GM23338 (cell line): ENCODE results near the gene SIRT2. TPM values are rescaled to one million over a fixed set of nuclear protein-coding genes. Genes with fewer than 3 reads are reported as not detected.

Experiments used
- ATAC-seq: fragments of 200-7000 bp; cut with Tn5 transposase; 3 replicates; pipeline ENCODE4 v1.9.1; 2020
- DNase-seq: peaks from one replicate; pipeline ENCODE4 v3.0.0-alpha.2; 2015; ENCODE audit warnings: low spot score
- H2AFZ ChIP-seq: fragments of 200-600 bp; sonication (generic); 2 replicates; pipeline ENCODE4 v1.8.0; 2016; ENCODE audit warnings: antibody characterized with exemption, mild to moderate bottlenecking, moderate library complexity
- H3F3A ChIP-seq: fragments of 200-600 bp; sonication (generic); replicated peaks from 2 replicates; pipeline ENCODE4 v1.8.0; 2017; ENCODE audit warnings: antibody characterized with exemption, mixed run types, low read depth
- H3K27ac ChIP-seq: fragments of 200-600 bp; sonication (generic); 2 replicates; pipeline ENCODE4 v1.6.1; 2016; ENCODE audit warnings: low read depth
- H3K27me3 ChIP-seq: fragments of 200-600 bp; sonication (generic); 2 replicates; pipeline ENCODE4 v1.8.0; 2016; ENCODE audit warnings: mild to moderate bottlenecking, mixed run types, moderate library complexity; ENCODE audit not compliant: insufficient read depth
- H3K36me3 ChIP-seq: fragments of 200-600 bp; sonication (generic); 2 replicates; pipeline ENCODE4 v1.8.0; 2016; ENCODE audit warnings: mild to moderate bottlenecking; ENCODE audit not compliant: insufficient read depth
- H3K4me1 ChIP-seq: fragments of 200-600 bp; sonication (generic); 2 replicates; pipeline ENCODE4 v1.8.0; 2016; ENCODE audit warnings: mild to moderate bottlenecking, moderate library complexity; ENCODE audit not compliant: insufficient read depth
- H3K4me2 ChIP-seq: fragments of 200-600 bp; sonication (generic); 2 replicates; pipeline ENCODE4 v1.7.1; 2017; ENCODE audit warnings: mixed run types
- H3K4me3 ChIP-seq: fragments of 200-600 bp; sonication (generic); 2 replicates; pipeline ENCODE4 v1.6.1; 2016; ENCODE audit warnings: mixed run types
- H3K79me2 ChIP-seq: fragments of 200-600 bp; sonication (generic); replicated peaks from 2 replicates; pipeline ENCODE4 v1.8.0; 2017; ENCODE audit warnings: mild to moderate bottlenecking; ENCODE audit not compliant: insufficient read depth
- H3K9me2 ChIP-seq: fragments of 200-600 bp; sonication (generic); 2 replicates; pipeline ENCODE4 v1.8.0; 2017; ENCODE audit not compliant: insufficient read depth
- H4K20me1 ChIP-seq: fragments of 200-600 bp; sonication (generic); replicated peaks from 2 replicates; pipeline ENCODE4 v1.8.0; 2017; ENCODE audit warnings: mild to moderate bottlenecking; ENCODE audit not compliant: insufficient read depth
- H3K27ac Mint-ChIP-seq: 2 replicates; pipeline ENCODE4 v1.8.0; 2020; ENCODE audit warnings: inconsistent platforms, mild to moderate bottlenecking, moderate library complexity, mixed read lengths
- H3K27me3 Mint-ChIP-seq: 3 replicates; pipeline ENCODE4 v1.8.0; 2022; ENCODE audit warnings: low read depth, mild to moderate bottlenecking, moderate library complexity, mixed read lengths, inconsistent platforms; ENCODE audit not compliant: insufficient read depth, poor library complexity
- H3K36me3 Mint-ChIP-seq: 3 replicates; pipeline ENCODE4 v1.8.0; 2021; ENCODE audit warnings: low read depth, mild to moderate bottlenecking, inconsistent platforms, moderate library complexity, mixed read lengths
- H3K4me1 Mint-ChIP-seq: 3 replicates; pipeline ENCODE4 v1.8.0; 2020; ENCODE audit warnings: mild to moderate bottlenecking, inconsistent platforms, mixed read lengths
- H3K4me3 Mint-ChIP-seq: 3 replicates; pipeline ENCODE4 v1.8.0; 2021; ENCODE audit warnings: moderate library complexity, mild to moderate bottlenecking, inconsistent platforms, mixed read lengths
- H3K9me3 Mint-ChIP-seq: 3 replicates; pipeline ENCODE4 v1.8.0; 2020; ENCODE audit warnings: moderate library complexity, mild to moderate bottlenecking, inconsistent platforms, mixed read lengths
- CREB1 ChIP-seq: fragments of 250-450 bp; sonication (Bioruptor Pico); IDR thresholded peaks from 2 replicates; pipeline ENCODE4 v1.5.0; 2020; ENCODE audit warnings: low read depth, mild to moderate bottlenecking, moderate library complexity
- EZH2 ChIP-seq: fragments of 200-600 bp; sonication (generic); IDR thresholded peaks from one replicate; pipeline ENCODE4 v1.8.0; 2017; ENCODE audit warnings: antibody characterized with exemption, mild to moderate bottlenecking, low read depth; ENCODE audit not compliant: unreplicated experiment
- EZH2phosphoT487 ChIP-seq: fragments of 200-600 bp; sonication (generic); IDR thresholded peaks from one replicate; pipeline ENCODE4 v1.8.1; 2018; ENCODE audit warnings: antibody characterized with exemption; ENCODE audit not compliant: unreplicated experiment
- JUNB ChIP-seq: IDR thresholded peaks from one replicate; pipeline ENCODE4 v1.6.1; 2016; ENCODE audit warnings: antibody characterized with exemption; ENCODE audit not compliant: unreplicated experiment
- NANOG ChIP-seq: IDR thresholded peaks from 2 replicates; pipeline ENCODE4 v1.6.1; 2016; ENCODE audit warnings: antibody characterized with exemption, borderline replicate concordance
- POLR2AphosphoS5 ChIP-seq: IDR thresholded peaks from 2 replicates; pipeline ENCODE4 v1.6.1; 2016; ENCODE audit warnings: antibody characterized with exemption, low read depth
- STAT1 ChIP-seq: IDR thresholded peaks from one replicate; pipeline ENCODE4 v1.6.1; 2016; ENCODE audit warnings: antibody characterized with exemption; ENCODE audit not compliant: unreplicated experiment
- ZNF114 ChIP-seq: fragments of 250-450 bp; sonication (Bioruptor Pico); IDR thresholded peaks from 2 replicates; pipeline ENCODE4 v1.5.0; 2020; ENCODE audit warnings: mild to moderate bottlenecking, moderate library complexity
- ZNF331 ChIP-seq: fragments of 250-450 bp; sonication (Bioruptor Pico); IDR thresholded peaks from 2 replicates; pipeline ENCODE4 v1.5.0; 2020; ENCODE audit warnings: low read depth, mild to moderate bottlenecking, moderate library complexity
- polyA plus RNA-seq: library from polyadenylated mRNA; unstranded; fragments of >200 nt; fragmentation: Nextera tagmentation; extraction: Ambion mirVana; gene quantifications from 2 replicates; pipeline ENCODE4 v1.2.1, GENCODE V29; 2016
- total RNA-seq: library from RNA; depleted of rRNA; stranded (reverse); fragments of >200 nt; shearing (Covaris generic); gene quantifications from 2 replicates; pipeline ENCODE4 v1.2.3, GENCODE V29; 2014
- TF ChIP-seq, protein P1 (sequence below), 2 experiments: fragments of 200-600 bp in 1 of 2; sonication (generic) in 1 of 2; conservative IDR thresholded peaks; 2 replicates each; pipeline versions ENCODE4 v1.5.1 to v1.6.1; 2016 to 2017; ENCODE audit warnings: antibody characterized with exemption in 2 of 2, low read depth in 2 of 2, mild to moderate bottlenecking in 2 of 2, moderate library complexity in 1 of 2
- TF ChIP-seq, protein P2 (sequence below): IDR thresholded peaks from one replicate; pipeline ENCODE4 v1.6.1; 2018; ENCODE audit warnings: antibody characterized with exemption; ENCODE audit not compliant: unreplicated experiment
- TF ChIP-seq, protein P3 (sequence below): fragments of 250-450 bp; sonication (Bioruptor Pico); IDR thresholded peaks from 2 replicates; pipeline ENCODE4 v1.5.0; 2020; ENCODE audit warnings: mild to moderate bottlenecking, moderate library complexity
- TF ChIP-seq, protein P4 (sequence below): IDR thresholded peaks from 2 replicates; pipeline ENCODE4 v1.6.1; 2016; ENCODE audit warnings: antibody characterized with exemption

The SIRT2 gene
- total and polyA plus RNA-seq, 2 experiments from 2014 or later, result 2.7 to 8.4 TPM

DNA sequence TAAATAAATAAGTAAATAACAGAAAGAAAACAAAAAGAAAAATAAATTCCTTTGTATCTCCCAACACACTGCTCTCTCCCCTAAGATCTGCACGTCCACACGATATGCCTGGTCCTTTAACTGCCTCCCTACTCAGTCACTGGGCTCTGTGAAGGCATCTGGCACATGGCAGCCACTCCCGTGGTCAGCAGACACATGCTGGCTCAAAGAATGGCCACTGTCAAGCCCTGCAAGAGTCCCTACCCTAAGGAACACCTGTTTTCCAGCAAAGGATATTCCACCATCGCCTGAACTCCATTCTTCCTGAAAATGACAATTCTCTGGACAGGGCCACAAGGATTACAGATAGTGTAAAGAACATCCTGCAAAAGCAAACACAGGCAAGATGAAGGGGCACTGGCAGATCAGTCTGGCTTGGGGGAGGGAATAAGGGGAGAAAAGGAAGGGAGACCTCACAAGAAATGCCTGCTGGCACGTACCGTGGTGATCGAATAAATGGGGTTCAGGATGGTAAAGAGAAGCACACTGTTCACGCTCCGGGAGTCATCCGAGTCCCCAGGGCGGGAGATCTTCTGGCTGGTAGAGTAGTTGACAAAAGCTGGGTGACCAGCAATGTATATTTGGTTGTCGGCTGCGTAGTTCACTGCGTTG lies 53.9 kb downstream of the SIRT2 start:
- H3F3A ChIP-seq, result peaks cover 66% of the 10 kb centered on the region
- peaks cover 2% of the 10 kb centered on the region; the same call in 1 of the 3 replicates for H3K9me3 Mint-ChIP-seq
- no peaks in the 10 kb centered on the region for H3K9me2 ChIP-seq
- no peak overlapping the region for H3K4me2 ChIP-seq
- H3K27me3 Mint-ChIP-seq, result peaks cover 33% of the 10 kb centered on the region
- no peak for DNase-seq
- peaks cover 7% of the 10 kb centered on the region; the same call in 1 of the 2 replicates for H3K4me1 ChIP-seq
- ATAC-seq, result no peak
- peaks cover 62% of the 10 kb centered on the region for H4K20me1 ChIP-seq
- H3K27ac ChIP-seq, result peak overlapping the region; percentile 60
- H3K79me2 ChIP-seq, result peaks cover 83% of the 10 kb centered on the region
- peaks cover 26% of the 10 kb centered on the region for H3K4me1 Mint-ChIP-seq
- TF ChIP-seq, protein P1, sequence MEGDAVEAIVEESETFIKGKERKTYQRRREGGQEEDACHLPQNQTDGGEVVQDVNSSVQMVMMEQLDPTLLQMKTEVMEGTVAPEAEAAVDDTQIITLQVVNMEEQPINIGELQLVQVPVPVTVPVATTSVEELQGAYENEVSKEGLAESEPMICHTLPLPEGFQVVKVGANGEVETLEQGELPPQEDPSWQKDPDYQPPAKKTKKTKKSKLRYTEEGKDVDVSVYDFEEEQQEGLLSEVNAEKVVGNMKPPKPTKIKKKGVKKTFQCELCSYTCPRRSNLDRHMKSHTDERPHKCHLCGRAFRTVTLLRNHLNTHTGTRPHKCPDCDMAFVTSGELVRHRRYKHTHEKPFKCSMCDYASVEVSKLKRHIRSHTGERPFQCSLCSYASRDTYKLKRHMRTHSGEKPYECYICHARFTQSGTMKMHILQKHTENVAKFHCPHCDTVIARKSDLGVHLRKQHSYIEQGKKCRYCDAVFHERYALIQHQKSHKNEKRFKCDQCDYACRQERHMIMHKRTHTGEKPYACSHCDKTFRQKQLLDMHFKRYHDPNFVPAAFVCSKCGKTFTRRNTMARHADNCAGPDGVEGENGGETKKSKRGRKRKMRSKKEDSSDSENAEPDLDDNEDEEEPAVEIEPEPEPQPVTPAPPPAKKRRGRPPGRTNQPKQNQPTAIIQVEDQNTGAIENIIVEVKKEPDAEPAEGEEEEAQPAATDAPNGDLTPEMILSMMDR (conservative IDR thresholded peaks at IDR 0.05; ENCODE audit: low read depth in 2 of 2), result no peak
- TF ChIP-seq POLR2AphosphoS5, result no peak
- TF ChIP-seq, protein P2, sequence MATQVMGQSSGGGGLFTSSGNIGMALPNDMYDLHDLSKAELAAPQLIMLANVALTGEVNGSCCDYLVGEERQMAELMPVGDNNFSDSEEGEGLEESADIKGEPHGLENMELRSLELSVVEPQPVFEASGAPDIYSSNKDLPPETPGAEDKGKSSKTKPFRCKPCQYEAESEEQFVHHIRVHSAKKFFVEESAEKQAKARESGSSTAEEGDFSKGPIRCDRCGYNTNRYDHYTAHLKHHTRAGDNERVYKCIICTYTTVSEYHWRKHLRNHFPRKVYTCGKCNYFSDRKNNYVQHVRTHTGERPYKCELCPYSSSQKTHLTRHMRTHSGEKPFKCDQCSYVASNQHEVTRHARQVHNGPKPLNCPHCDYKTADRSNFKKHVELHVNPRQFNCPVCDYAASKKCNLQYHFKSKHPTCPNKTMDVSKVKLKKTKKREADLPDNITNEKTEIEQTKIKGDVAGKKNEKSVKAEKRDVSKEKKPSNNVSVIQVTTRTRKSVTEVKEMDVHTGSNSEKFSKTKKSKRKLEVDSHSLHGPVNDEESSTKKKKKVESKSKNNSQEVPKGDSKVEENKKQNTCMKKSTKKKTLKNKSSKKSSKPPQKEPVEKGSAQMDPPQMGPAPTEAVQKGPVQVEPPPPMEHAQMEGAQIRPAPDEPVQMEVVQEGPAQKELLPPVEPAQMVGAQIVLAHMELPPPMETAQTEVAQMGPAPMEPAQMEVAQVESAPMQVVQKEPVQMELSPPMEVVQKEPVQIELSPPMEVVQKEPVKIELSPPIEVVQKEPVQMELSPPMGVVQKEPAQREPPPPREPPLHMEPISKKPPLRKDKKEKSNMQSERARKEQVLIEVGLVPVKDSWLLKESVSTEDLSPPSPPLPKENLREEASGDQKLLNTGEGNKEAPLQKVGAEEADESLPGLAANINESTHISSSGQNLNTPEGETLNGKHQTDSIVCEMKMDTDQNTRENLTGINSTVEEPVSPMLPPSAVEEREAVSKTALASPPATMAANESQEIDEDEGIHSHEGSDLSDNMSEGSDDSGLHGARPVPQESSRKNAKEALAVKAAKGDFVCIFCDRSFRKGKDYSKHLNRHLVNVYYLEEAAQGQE, result no peak
- TF ChIP-seq STAT1, result no peak
- TF ChIP-seq, protein P3, sequence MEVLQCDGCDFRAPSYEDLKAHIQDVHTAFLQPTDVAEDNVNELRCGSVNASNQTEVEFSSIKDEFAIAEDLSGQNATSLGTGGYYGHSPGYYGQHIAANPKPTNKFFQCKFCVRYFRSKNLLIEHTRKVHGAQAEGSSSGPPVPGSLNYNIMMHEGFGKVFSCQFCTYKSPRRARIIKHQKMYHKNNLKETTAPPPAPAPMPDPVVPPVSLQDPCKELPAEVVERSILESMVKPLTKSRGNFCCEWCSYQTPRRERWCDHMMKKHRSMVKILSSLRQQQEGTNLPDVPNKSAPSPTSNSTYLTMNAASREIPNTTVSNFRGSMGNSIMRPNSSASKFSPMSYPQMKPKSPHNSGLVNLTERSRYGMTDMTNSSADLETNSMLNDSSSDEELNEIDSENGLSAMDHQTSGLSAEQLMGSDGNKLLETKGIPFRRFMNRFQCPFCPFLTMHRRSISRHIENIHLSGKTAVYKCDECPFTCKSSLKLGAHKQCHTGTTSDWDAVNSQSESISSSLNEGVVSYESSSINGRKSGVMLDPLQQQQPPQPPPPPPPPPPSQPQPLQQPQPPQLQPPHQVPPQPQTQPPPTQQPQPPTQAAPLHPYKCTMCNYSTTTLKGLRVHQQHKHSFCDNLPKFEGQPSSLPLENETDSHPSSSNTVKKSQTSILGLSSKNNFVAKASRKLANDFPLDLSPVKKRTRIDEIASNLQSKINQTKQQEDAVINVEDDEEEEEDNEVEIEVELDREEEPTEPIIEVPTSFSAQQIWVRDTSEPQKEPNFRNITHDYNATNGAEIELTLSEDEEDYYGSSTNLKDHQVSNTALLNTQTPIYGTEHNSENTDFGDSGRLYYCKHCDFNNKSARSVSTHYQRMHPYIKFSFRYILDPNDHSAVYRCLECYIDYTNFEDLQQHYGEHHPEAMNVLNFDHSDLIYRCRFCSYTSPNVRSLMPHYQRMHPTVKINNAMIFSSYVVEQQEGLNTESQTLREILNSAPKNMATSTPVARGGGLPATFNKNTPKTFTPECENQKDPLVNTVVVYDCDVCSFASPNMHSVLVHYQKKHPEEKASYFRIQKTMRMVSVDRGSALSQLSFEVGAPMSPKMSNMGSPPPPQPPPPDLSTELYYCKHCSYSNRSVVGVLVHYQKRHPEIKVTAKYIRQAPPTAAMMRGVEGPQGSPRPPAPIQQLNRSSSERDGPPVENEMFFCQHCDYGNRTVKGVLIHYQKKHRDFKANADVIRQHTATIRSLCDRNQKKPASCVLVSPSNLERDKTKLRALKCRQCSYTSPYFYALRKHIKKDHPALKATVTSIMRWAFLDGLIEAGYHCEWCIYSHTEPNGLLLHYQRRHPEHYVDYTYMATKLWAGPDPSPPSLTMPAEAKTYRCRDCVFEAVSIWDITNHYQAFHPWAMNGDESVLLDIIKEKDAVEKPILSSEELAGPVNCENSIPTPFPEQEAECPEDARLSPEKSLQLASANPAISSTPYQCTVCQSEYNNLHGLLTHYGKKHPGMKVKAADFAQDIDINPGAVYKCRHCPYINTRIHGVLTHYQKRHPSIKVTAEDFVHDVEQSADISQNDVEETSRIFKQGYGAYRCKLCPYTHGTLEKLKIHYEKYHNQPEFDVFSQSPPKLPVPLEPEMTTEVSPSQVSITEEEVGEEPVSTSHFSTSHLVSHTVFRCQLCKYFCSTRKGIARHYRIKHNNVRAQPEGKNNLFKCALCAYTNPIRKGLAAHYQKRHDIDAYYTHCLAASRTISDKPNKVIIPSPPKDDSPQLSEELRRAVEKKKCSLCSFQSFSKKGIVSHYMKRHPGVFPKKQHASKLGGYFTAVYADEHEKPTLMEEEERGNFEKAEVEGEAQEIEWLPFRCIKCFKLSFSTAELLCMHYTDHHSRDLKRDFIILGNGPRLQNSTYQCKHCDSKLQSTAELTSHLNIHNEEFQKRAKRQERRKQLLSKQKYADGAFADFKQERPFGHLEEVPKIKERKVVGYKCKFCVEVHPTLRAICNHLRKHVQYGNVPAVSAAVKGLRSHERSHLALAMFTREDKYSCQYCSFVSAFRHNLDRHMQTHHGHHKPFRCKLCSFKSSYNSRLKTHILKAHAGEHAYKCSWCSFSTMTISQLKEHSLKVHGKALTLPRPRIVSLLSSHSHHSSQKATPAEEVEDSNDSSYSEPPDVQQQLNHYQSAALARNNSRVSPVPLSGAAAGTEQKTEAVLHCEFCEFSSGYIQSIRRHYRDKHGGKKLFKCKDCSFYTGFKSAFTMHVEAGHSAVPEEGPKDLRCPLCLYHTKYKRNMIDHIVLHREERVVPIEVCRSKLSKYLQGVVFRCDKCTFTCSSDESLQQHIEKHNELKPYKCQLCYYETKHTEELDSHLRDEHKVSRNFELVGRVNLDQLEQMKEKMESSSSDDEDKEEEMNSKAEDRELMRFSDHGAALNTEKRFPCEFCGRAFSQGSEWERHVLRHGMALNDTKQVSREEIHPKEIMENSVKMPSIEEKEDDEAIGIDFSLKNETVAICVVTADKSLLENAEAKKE (CRISPR knock-in tag), result no peak
- no peak for TF ChIP-seq EZH2
- TF ChIP-seq CREB1 (CRISPR knock-in tag), result no peak
- no peak for TF ChIP-seq EZH2phosphoT487
- TF ChIP-seq JUNB, result no peak
- TF ChIP-seq ZNF114 (CRISPR knock-in tag), result no peak
- no peak for TF ChIP-seq NANOG
- TF ChIP-seq, protein P4, sequence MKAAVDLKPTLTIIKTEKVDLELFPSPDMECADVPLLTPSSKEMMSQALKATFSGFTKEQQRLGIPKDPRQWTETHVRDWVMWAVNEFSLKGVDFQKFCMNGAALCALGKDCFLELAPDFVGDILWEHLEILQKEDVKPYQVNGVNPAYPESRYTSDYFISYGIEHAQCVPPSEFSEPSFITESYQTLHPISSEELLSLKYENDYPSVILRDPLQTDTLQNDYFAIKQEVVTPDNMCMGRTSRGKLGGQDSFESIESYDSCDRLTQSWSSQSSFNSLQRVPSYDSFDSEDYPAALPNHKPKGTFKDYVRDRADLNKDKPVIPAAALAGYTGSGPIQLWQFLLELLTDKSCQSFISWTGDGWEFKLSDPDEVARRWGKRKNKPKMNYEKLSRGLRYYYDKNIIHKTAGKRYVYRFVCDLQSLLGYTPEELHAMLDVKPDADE, result no peak
- TF ChIP-seq ZNF331 (CRISPR knock-in tag), result no peak
- no peak overlapping the region; the same call in 2 of the 3 replicates for H3K4me3 Mint-ChIP-seq
- peaks cover 87% of the 10 kb centered on the region for H3K36me3 Mint-ChIP-seq
- no peak overlapping the region for H2AFZ ChIP-seq
- no peak overlapping the region; the same call in 1 of the 2 replicates for H3K27ac Mint-ChIP-seq
- peaks cover 75% of the 10 kb centered on the region for H3K36me3 ChIP-seq
- H3K4me3 ChIP-seq, result no peak overlapping the region
- no peaks in the 10 kb centered on the region for H3K27me3 ChIP-seq
